NT2/D1 (cell line): Measurements from ENCODE around the gene HERC4.

Experiments
- SUZ12 ChIP-seq: IDR thresholded peaks from 2 replicates; pipeline ENCODE4 v1.6.1; 2011; ENCODE audit not compliant: insufficient read length, insufficient read depth; ENCODE audit errors: extremely low read depth
- YY1 ChIP-seq: IDR thresholded peaks from 2 replicates; pipeline ENCODE4 v1.6.1; 2011; ENCODE audit not compliant: insufficient read length, insufficient read depth
- ZNF274 ChIP-seq: IDR thresholded peaks from 2 replicates; pipeline ENCODE4 v1.6.1; 2011; ENCODE audit warnings: mild to moderate bottlenecking, low read depth, low read length

DNA sequence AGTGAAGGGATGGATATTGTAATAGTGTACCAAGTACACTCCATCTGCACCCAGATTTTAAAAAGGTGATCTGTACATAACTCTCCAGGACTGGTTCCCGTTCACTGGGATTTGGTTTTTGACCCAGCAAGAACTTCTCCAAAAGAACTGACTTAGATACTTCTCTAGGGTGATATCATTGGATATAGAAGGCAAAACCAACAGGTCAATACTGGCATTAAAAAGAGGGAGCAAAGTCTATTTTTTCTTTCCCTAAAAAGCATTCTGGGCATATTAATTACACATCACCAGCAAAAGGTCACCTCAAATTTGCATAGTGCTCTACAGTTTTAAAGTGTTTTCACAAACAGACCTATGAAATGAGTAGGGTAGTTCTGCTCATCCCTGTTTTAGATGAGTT is 37.8 kb upstream of the HERC4 start:
- TF ChIP-seq SUZ12 = no peak
- no peak for TF ChIP-seq ZNF274
- no peak for TF ChIP-seq YY1
